ENCODE results near the gene ACHE.

The ACHE gene

DNA sequence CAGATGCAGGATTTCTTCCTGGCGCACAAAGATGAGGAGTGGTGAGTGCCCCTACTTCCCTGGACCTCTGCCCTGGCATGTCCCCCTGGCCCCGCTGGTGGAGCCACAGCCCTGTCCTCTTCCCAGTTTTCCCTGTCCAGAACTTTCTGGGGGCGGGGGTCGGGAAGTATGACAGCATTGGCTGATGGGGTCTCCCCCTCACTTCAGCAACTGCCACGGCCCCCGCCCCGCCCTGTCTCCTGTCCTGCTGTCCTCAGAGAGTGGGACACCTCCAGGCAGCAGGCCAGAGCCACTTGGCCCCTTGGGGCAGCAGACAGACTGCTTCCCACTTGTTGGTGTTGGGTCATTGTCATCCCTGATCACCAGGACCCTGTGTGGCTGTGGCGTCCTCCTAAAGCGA is 13.5 kb downstream of the ACHE start:
- no peaks in the 10 kb centered on the region for H3K9me3 ChIP-seq (ENCODE audit: insufficient read depth, low read length)
- H3K36me3 ChIP-seq (replicated peaks; ENCODE audit: low read depth, low read length): peaks cover 85% of the 10 kb centered on the region
- H4K20me1 ChIP-seq (ENCODE audit: insufficient read depth, low read length): peaks cover 45% of the 10 kb centered on the region
- H3K4me3 ChIP-seq (ENCODE audit: low read length): no peak overlapping the region
- no peak for TF ChIP-seq EZH2phosphoT487 (IDR thresholded peaks at IDR 0.05; ENCODE audit: low read depth)
- TF ChIP-seq, protein P1, sequence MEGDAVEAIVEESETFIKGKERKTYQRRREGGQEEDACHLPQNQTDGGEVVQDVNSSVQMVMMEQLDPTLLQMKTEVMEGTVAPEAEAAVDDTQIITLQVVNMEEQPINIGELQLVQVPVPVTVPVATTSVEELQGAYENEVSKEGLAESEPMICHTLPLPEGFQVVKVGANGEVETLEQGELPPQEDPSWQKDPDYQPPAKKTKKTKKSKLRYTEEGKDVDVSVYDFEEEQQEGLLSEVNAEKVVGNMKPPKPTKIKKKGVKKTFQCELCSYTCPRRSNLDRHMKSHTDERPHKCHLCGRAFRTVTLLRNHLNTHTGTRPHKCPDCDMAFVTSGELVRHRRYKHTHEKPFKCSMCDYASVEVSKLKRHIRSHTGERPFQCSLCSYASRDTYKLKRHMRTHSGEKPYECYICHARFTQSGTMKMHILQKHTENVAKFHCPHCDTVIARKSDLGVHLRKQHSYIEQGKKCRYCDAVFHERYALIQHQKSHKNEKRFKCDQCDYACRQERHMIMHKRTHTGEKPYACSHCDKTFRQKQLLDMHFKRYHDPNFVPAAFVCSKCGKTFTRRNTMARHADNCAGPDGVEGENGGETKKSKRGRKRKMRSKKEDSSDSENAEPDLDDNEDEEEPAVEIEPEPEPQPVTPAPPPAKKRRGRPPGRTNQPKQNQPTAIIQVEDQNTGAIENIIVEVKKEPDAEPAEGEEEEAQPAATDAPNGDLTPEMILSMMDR (IDR thresholded peaks at IDR 0.05; ENCODE audit: low read depth, low read length): no peak
- peaks cover 7% of the 10 kb centered on the region for H3K4me1 ChIP-seq (ENCODE audit: low read length)
- H3K4me2 ChIP-seq (ENCODE audit: low read length): no peak overlapping the region
- H3K9ac ChIP-seq (ENCODE audit: low read length): no peak overlapping the region
- peaks cover 61% of the 10 kb centered on the region for H3K79me2 ChIP-seq (ENCODE audit: low read length)
- no peak overlapping the region for H3K27ac ChIP-seq (ENCODE audit: low read length)
- no peak overlapping the region for H2AFZ ChIP-seq (ENCODE audit: low read depth, low read length)
- H3K27me3 ChIP-seq (ENCODE audit: low read depth, low read length): no peaks in the 10 kb centered on the region

DNA sequence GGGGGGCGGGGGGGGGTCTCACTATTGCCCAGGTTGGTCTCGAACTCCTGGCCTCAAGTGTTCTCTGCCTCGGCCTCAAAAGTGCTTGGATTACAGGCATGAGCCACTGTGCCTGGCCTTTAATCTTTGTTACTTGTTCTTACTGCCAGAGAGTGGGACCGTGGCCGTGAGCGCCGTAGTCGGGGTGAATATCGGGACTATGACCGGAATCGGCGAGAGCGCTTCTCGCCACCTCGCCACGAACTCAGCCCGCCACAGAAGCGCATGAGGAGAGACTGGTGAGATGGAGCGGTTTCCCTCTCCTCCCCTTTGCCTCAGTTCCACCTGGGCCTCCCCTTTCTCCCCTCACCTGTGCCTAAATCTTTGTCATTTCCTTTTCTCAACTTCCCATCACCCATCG is 14.6 kb downstream of the ACHE start:
- Histone ChIP-seq H3K4me2 (ENCODE audit: low read length) (no peak overlapping the region), H3K9ac (ENCODE audit: low read length) (no peak overlapping the region), H2AFZ (ENCODE audit: low read depth, low read length) (no peak overlapping the region), H4K20me1 (ENCODE audit: insufficient read depth, low read length) (peaks cover 55% of the 10 kb centered on the region), H3K27me3 (ENCODE audit: low read depth, low read length) (no peaks in the 10 kb centered on the region), H3K79me2 (ENCODE audit: low read length) (peaks cover 72% of the 10 kb centered on the region), H3K4me3 (ENCODE audit: low read length) (no peak overlapping the region), H3K4me1 (ENCODE audit: low read length) (peaks cover 8% of the 10 kb centered on the region), H3K27ac (ENCODE audit: low read length) (no peak overlapping the region), H3K9me3 (ENCODE audit: insufficient read depth, low read length) (no peaks in the 10 kb centered on the region), H3K36me3 (replicated peaks; ENCODE audit: low read depth, low read length) (peaks cover 83% of the 10 kb centered on the region)
- no peak for TF ChIP-seq EZH2phosphoT487 (IDR thresholded peaks at IDR 0.05; ENCODE audit: low read depth)
- TF ChIP-seq, protein P1 (IDR thresholded peaks at IDR 0.05; ENCODE audit: low read depth, low read length): no peak

DNA sequence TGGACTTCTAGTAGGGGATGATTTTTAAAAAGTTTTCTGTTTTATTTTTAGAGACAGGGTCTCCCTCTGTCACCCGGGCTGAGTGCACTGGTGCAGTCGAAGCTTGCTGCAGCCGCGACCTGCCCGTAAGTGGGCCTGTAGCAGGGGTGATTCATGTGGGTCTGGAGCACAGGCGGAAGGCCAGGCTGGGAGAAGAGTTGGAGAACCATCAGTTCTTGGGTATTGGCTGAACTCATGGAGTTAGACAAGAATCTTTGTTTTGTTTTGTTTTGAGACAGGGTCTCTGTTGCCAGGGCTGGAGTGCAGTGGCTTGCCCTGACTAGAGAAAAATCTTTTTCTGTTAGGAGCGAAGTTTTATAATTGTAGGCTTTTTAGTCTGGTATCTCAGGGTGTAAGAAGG is 15.0 kb downstream of the ACHE start:
- Histone ChIP-seq H2AFZ (ENCODE audit: low read depth, low read length) (no peak overlapping the region), H3K27me3 (ENCODE audit: low read depth, low read length) (no peaks in the 10 kb centered on the region), H3K9me3 (ENCODE audit: insufficient read depth, low read length) (no peaks in the 10 kb centered on the region), H3K4me1 (ENCODE audit: low read length) (peaks cover 10% of the 10 kb centered on the region), H3K27ac (ENCODE audit: low read length) (no peak overlapping the region), H3K4me3 (ENCODE audit: low read length) (no peak overlapping the region), H3K4me2 (ENCODE audit: low read length) (no peak overlapping the region), H3K36me3 (replicated peaks; ENCODE audit: low read depth, low read length) (peaks cover 82% of the 10 kb centered on the region), H3K9ac (ENCODE audit: low read length) (no peak overlapping the region), H4K20me1 (ENCODE audit: insufficient read depth, low read length) (peaks cover 60% of the 10 kb centered on the region), H3K79me2 (ENCODE audit: low read length) (peaks cover 76% of the 10 kb centered on the region)
- TF ChIP-seq, protein P1 (IDR thresholded peaks at IDR 0.05; ENCODE audit: low read depth, low read length): no peak
- TF ChIP-seq EZH2phosphoT487 (IDR thresholded peaks at IDR 0.05; ENCODE audit: low read depth): no peak

DNA sequence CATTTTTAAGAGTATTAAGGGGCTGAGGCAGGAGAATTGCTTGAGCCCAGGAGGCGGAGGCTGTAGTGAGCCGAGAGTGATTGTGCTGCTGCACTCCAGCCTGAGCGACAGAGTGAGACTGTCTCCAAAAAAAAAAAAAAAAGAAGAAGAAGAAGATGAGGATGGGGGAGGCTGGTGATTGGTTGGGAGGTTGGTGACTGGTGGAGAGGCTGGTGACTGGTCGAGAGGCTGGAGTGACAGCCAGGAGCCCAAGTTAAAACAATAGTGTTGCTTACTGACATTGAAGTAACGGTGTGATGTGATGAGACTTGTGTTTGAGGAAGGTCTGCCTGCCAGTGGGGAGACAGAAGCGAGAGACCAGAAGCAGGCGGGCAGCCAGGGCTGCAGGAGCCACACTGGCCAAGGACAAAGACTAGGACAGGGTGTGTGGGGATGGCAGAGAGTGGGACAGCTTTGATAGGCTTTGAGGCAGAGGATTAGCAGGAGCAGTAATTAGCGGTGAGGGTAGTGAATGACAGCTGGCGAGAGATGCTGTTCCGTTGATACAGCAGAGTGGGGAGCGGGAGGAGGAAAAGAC is 15.9 kb downstream of the ACHE start:
- no peak overlapping the region for H3K4me2 ChIP-seq (ENCODE audit: low read length)
- H3K27ac ChIP-seq (ENCODE audit: low read length): no peak overlapping the region
- H3K4me1 ChIP-seq (ENCODE audit: low read length): peaks cover 10% of the 10 kb centered on the region
- no peak overlapping the region for H2AFZ ChIP-seq (ENCODE audit: low read depth, low read length)
- H3K4me3 ChIP-seq (ENCODE audit: low read length): no peak overlapping the region
- no peaks in the 10 kb centered on the region for H3K9me3 ChIP-seq (ENCODE audit: insufficient read depth, low read length)
- no peaks in the 10 kb centered on the region for H3K27me3 ChIP-seq (ENCODE audit: low read depth, low read length)
- H3K79me2 ChIP-seq (ENCODE audit: low read length): peaks cover 84% of the 10 kb centered on the region
- peaks cover 63% of the 10 kb centered on the region for H4K20me1 ChIP-seq (ENCODE audit: insufficient read depth, low read length)
- TF ChIP-seq, protein P1 (IDR thresholded peaks at IDR 0.05; ENCODE audit: low read depth, low read length): no peak
- no peak for TF ChIP-seq EZH2phosphoT487 (IDR thresholded peaks at IDR 0.05; ENCODE audit: low read depth)
- H3K9ac ChIP-seq (ENCODE audit: low read length): no peak overlapping the region
- peaks cover 76% of the 10 kb centered on the region for H3K36me3 ChIP-seq (replicated peaks; ENCODE audit: low read depth, low read length)

Measured in OCI-LY3 (cell line).